D721Med (cell line): Measurements from ENCODE around the gene PPP1CA.
A peak's percentile ranks its signal among the peaks of the same experiment; 100 is the strongest.

ENCODE experiments used
- DNase-seq: peaks from one replicate; pipeline ENCODE4 v3.0.0; 2011; ENCODE audit warnings: low spot score; ENCODE audit not compliant: insufficient read length
- FAIRE-seq: peaks from 2 replicates; lab custom pipeline; 2011; peaks lifted over from hg19 to GRCh38; lab: Jason Lieb, UNC
- TF ChIP-seq, protein P1 (sequence below): IDR thresholded peaks from 2 replicates; pipeline ENCODE4 v1.5.1; 2012; ENCODE audit warnings: mild to moderate bottlenecking, control low read depth; ENCODE audit not compliant: insufficient read depth; ENCODE audit errors: missing control alignments

The PPP1CA gene

GRCh38 chr11:67376873-67377808, 24.5 kb downstream of the PPP1CA start:
- DNase-seq (no peak), FAIRE-seq (no peak)
- TF ChIP-seq, protein P1, sequence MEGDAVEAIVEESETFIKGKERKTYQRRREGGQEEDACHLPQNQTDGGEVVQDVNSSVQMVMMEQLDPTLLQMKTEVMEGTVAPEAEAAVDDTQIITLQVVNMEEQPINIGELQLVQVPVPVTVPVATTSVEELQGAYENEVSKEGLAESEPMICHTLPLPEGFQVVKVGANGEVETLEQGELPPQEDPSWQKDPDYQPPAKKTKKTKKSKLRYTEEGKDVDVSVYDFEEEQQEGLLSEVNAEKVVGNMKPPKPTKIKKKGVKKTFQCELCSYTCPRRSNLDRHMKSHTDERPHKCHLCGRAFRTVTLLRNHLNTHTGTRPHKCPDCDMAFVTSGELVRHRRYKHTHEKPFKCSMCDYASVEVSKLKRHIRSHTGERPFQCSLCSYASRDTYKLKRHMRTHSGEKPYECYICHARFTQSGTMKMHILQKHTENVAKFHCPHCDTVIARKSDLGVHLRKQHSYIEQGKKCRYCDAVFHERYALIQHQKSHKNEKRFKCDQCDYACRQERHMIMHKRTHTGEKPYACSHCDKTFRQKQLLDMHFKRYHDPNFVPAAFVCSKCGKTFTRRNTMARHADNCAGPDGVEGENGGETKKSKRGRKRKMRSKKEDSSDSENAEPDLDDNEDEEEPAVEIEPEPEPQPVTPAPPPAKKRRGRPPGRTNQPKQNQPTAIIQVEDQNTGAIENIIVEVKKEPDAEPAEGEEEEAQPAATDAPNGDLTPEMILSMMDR: no peak

DNA sequence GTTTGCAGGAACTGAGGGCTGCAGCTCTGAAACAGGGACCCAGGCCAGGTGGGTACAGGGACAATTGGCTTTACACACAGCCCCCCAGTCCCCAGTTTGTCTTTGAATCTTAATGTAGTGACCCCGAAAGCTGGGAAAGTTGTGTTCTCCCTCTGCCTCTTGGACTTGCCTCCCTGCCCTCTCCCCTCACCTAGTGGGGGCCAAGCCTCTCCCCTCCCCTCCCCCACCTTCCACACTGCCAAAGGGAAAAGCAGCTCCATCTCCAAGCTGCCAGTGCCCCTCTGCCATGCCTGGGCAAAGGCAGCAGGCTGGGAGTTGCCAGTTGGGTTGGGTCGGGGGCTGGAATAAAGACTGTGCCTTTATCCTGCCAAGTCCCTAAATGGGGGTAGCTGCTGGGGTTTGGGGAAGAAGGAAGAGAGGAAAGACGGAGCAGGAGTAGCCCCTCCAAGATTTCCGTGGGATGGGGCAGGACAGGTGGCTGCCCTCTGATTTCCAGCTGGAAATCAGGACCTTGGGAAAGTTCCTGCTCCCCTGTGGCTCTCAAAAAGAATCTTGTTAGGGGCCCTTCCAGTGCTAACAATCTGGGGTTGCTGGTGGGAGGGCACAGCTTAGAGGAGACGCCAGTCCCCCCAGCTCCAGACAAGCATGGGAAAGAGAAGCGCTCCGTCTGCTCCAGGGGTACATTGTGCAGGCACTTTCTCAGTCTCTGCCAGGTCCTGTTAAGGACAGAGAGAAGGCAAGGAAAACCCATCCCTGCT, 25.4 kb downstream of the PPP1CA start:
- FAIRE-seq: no peak
- no peak for DNase-seq
- TF ChIP-seq, protein P1: no peak

GRCh38 chr11:67375320-67376055, 26.2 kb downstream of the PPP1CA start:
- TF ChIP-seq, protein P1: no peak
- no peak for FAIRE-seq
- DNase-seq: no peak

GRCh38 chr11:67374571-67375281, 26.9 kb downstream of the PPP1CA start:
- FAIRE-seq (no peak), DNase-seq (no peak)

DNA sequence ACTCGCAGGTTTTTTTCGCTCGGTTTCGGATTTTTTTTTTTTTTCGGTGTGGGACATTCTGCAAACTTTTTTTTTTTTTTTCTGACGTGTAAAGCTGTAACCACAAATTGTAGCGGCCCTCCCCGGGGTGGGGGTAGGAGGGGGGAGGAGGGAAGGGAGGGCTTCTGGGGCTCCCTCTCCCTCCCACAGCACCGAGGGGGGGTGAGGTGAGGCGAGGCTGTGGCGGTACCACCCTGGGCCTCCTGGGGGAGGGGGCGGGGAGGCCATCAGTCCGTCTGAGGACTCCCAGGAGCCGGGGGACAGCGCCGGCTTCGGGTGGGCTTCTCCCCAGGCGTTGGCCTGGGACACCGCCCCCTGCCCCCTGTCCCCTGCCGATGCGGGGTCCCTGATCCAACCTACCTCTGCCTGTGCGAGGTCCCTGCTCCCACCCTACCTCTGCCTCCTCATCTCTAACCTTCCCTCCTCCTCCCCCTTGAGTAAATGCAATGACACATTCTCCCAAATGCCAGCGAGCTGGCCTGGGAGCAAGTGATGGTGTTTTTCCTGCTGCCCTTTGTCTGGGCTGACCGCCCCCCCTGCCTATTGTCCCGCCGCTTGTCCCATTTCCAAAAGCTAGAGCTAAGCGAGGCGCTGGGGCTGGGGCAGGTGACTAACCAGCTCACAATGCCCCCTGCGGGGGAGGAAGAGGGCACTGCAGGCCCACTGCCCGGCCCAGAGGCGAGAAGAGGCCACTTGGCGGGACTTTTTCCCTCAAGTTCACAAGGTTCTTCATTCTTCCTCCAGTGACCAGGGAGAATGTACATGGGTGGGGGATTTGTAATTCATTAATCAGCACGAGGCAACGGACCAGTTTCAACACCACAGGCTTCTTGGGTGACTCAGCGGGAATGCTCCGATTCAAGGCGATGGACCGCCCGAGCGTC, 27.7 kb downstream of the PPP1CA start:
- DNase-seq (no peak), FAIRE-seq (no peak)
- TF ChIP-seq, protein P1: peak; percentile 55

More at GRCh38 chr11:67374571-67375281, 26.9 kb downstream of the PPP1CA start:
- TF ChIP-seq, protein P1: no peak
